Measurements from ENCODE around the gene SLC2A11.

The SLC2A11 gene

GRCh38 chr22:23836692-23837495 lies 20.8 kb upstream of the SLC2A11 start:
- Histone ChIP-seq H3K36me3 (ENCODE audit: insufficient read depth, insufficient read length, low read length) (peaks cover 45% of the 10 kb centered on the region), H3K27me3 (ENCODE audit: insufficient read depth, insufficient read length) (peaks cover 22% of the 10 kb centered on the region), H3K9ac (ENCODE audit: insufficient read length, low read depth) (no peak overlapping the region), H3K4me1 (ENCODE audit: insufficient read depth, insufficient read length) (peaks cover 7% of the 10 kb centered on the region), H3K9me3 (ENCODE audit: insufficient read depth, low read length) (no peaks in the 10 kb centered on the region), H3K4me3 (ENCODE audit: insufficient read length, low read depth) (no peak overlapping the region)
- no peak for TF ChIP-seq SUZ12 (IDR thresholded peaks at IDR 0.05; ENCODE audit: extremely low read depth, insufficient read depth, insufficient read length)
- no peak for TF ChIP-seq YY1 (IDR thresholded peaks at IDR 0.05; ENCODE audit: insufficient read depth, insufficient read length)
- TF ChIP-seq ZNF274 (IDR thresholded peaks at IDR 0.05; ENCODE audit: low read depth, low read length): no peak
- no peak for DNase-seq (ENCODE audit: low read depth, low spot score)

GRCh38 chr22:23837496-23837859 lies 20.2 kb upstream of the SLC2A11 start:
- no peak for DNase-seq (ENCODE audit: low read depth, low spot score)
- H3K4me1 ChIP-seq (ENCODE audit: insufficient read depth, insufficient read length): peaks cover 7% of the 10 kb centered on the region
- TF ChIP-seq SUZ12 (IDR thresholded peaks at IDR 0.05; ENCODE audit: extremely low read depth, insufficient read depth, insufficient read length) (no peak), YY1 (IDR thresholded peaks at IDR 0.05; ENCODE audit: insufficient read depth, insufficient read length) (no peak), ZNF274 (IDR thresholded peaks at IDR 0.05; ENCODE audit: low read depth, low read length) (no peak)
- H3K36me3 ChIP-seq (ENCODE audit: insufficient read depth, insufficient read length, low read length): peaks cover 40% of the 10 kb centered on the region
- H3K27me3 ChIP-seq (ENCODE audit: insufficient read depth, insufficient read length): peaks cover 25% of the 10 kb centered on the region
- H3K9ac ChIP-seq (ENCODE audit: insufficient read length, low read depth): no peak overlapping the region
- H3K9me3 ChIP-seq (ENCODE audit: insufficient read depth, low read length): no peaks in the 10 kb centered on the region
- H3K4me3 ChIP-seq (ENCODE audit: insufficient read length, low read depth): no peak overlapping the region

DNA sequence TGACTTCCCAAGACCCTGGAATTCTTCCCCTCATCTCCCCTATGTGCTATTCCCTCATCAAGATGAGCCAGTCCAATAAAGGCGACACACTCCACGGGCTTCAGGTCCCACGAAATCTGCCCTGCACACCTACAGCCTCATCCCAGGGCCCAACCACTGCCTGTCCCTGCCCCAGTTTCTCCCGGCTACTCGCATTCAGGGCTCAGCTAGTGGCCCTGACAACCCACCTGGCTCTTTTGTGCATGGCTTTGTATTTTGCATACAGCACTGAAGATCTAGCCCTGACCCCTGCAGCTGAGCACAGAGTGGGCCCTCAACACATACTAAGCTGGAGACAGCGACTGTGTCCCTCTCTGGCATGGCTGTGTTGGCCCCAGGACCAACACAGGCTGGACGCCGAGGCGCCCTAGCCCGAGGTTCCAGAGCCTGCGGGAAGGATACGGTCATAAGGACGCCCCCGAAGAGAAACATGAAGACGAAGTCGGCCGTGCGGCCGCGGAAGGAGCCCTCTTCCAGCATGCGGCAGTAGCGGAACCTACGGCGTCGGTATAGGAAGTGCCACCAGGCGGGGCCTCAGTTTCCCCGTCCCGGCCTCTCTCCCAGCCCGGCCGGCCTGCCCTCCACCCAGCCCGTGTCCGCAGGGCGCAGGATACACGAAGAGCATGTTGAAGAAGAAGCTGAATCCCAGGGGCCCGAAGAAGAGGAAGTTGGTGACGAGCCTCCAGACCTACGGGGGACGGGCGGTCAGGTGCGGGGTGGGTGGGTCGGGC lies 19.6 kb upstream of the SLC2A11 start:
- no peak for TF ChIP-seq ZNF274 (IDR thresholded peaks at IDR 0.05; ENCODE audit: low read depth, low read length)
- no peak for TF ChIP-seq SUZ12 (IDR thresholded peaks at IDR 0.05; ENCODE audit: extremely low read depth, insufficient read depth, insufficient read length)
- no peak for TF ChIP-seq YY1 (IDR thresholded peaks at IDR 0.05; ENCODE audit: insufficient read depth, insufficient read length)
- H3K9ac ChIP-seq (ENCODE audit: insufficient read length, low read depth): peak overlapping the region; percentile 21
- H3K9me3 ChIP-seq (ENCODE audit: insufficient read depth, low read length): no peaks in the 10 kb centered on the region
- H3K36me3 ChIP-seq (ENCODE audit: insufficient read depth, insufficient read length, low read length): peaks cover 33% of the 10 kb centered on the region
- H3K4me1 ChIP-seq (ENCODE audit: insufficient read depth, insufficient read length): peaks cover 10% of the 10 kb centered on the region
- H3K27me3 ChIP-seq (ENCODE audit: insufficient read depth, insufficient read length): peaks cover 29% of the 10 kb centered on the region
- peak overlapping the region; percentile 67 for H3K4me3 ChIP-seq (ENCODE audit: insufficient read length, low read depth)
- DNase-seq (ENCODE audit: low read depth, low spot score): no peak

GRCh38 chr22:23838681-23839468 lies 18.8 kb upstream of the SLC2A11 start, which contains the start of gene DERL3:
DERL3 (minus strand) TSS chr22:23839006; CDS start chr22:23838987, 19 bp downstream.
- Histone ChIP-seq H3K9me3 (ENCODE audit: insufficient read depth, low read length) (no peaks in the 10 kb centered on the region), H3K9ac (ENCODE audit: insufficient read length, low read depth) (peak within 1 kb of the TSS; percentile 21), H3K4me1 (ENCODE audit: insufficient read depth, insufficient read length) (peaks cover 10% of the 10 kb centered on the region), H3K36me3 (ENCODE audit: insufficient read depth, insufficient read length, low read length) (peaks cover 26% of the 10 kb centered on the region), H3K4me3 (ENCODE audit: insufficient read length, low read depth) (peak within 1 kb of the TSS; percentile 67), H3K27me3 (ENCODE audit: insufficient read depth, insufficient read length) (peaks cover 29% of the 10 kb centered on the region)
- TF ChIP-seq ZNF274 (IDR thresholded peaks at IDR 0.05; ENCODE audit: low read depth, low read length) (no peak), SUZ12 (IDR thresholded peaks at IDR 0.05; ENCODE audit: extremely low read depth, insufficient read depth, insufficient read length) (no peak), YY1 (IDR thresholded peaks at IDR 0.05; ENCODE audit: insufficient read depth, insufficient read length) (no peak)
- peak; percentile 95 for DNase-seq (ENCODE audit: low read depth, low spot score)

- H3K9me3 ChIP-seq (ENCODE audit: insufficient read depth, low read length): no peaks in the 10 kb centered on the region
- DNase-seq (ENCODE audit: low read depth, low spot score): no peak
- H3K9ac ChIP-seq (ENCODE audit: insufficient read length, low read depth): no peak overlapping the region
- TF ChIP-seq YY1 (IDR thresholded peaks at IDR 0.05; ENCODE audit: insufficient read depth, insufficient read length): no peak
- no peak for TF ChIP-seq SUZ12 (IDR thresholded peaks at IDR 0.05; ENCODE audit: extremely low read depth, insufficient read depth, insufficient read length)
- no peak for TF ChIP-seq ZNF274 (IDR thresholded peaks at IDR 0.05; ENCODE audit: low read depth, low read length)
- peaks cover 29% of the 10 kb centered on the region for H3K27me3 ChIP-seq (ENCODE audit: insufficient read depth, insufficient read length)
- H3K36me3 ChIP-seq (ENCODE audit: insufficient read depth, insufficient read length, low read length): peaks cover 16% of the 10 kb centered on the region
- H3K4me1 ChIP-seq (ENCODE audit: insufficient read depth, insufficient read length): peaks cover 10% of the 10 kb centered on the region
- no peak overlapping the region for H3K4me3 ChIP-seq (ENCODE audit: insufficient read length, low read depth)
Observed at GRCh38 chr22:23840026-23840425, 17.6 kb upstream of the SLC2A11 start.

DNA sequence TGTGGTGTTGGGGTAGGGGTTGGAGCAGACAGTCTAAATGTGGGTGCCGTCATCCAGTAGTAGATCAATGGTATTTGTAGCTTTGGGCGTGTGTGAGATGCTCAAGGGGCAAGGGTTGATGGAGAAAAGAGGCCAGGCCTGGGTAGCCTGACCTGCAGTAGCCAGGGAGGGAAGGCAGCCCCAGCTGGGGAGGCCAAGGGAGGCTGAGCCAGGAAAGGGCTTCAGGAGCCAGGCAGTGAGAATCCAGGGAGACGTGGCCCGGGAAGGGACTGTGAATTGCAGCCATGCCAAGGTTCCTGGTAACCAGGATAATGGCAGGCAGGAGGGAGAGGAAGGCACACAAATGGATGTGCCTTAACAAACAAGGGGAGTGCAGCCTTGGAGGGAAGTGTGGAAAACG lies 16.4 kb upstream of the SLC2A11 start:
- no peaks in the 10 kb centered on the region for H3K9me3 ChIP-seq (ENCODE audit: insufficient read depth, low read length)
- H3K36me3 ChIP-seq (ENCODE audit: insufficient read depth, insufficient read length, low read length): peaks cover 4% of the 10 kb centered on the region
- H3K27me3 ChIP-seq (ENCODE audit: insufficient read depth, insufficient read length): peaks cover 29% of the 10 kb centered on the region
- no peak for DNase-seq (ENCODE audit: low read depth, low spot score)
- no peak overlapping the region for H3K4me3 ChIP-seq (ENCODE audit: insufficient read length, low read depth)
- TF ChIP-seq ZNF274 (IDR thresholded peaks at IDR 0.05; ENCODE audit: low read depth, low read length) (no peak), SUZ12 (IDR thresholded peaks at IDR 0.05; ENCODE audit: extremely low read depth, insufficient read depth, insufficient read length) (no peak), YY1 (IDR thresholded peaks at IDR 0.05; ENCODE audit: insufficient read depth, insufficient read length) (no peak)
- H3K9ac ChIP-seq (ENCODE audit: insufficient read length, low read depth): no peak overlapping the region
- peaks cover 18% of the 10 kb centered on the region for H3K4me1 ChIP-seq (ENCODE audit: insufficient read depth, insufficient read length)
